HG03064 (cell line): ENCODE results near the gene SNTB2.
"Not testable (repeated sequence)": the region's sequence is repeated elsewhere in the genome, so short reads cannot be mapped to it uniquely, and the experiment has no call there.

ENCODE experiments used
- ATAC-seq: cut with Tn5 transposase; IDR thresholded peaks from one replicate; pipeline ENCODE4 v1.9.1; 2021; ENCODE audit warnings: low read depth; ENCODE audit not compliant: unreplicated experiment

SNTB2 gene

GRCh38 chr16:69186642-69187445 is at the start of gene SNTB2:
TSS of gene SNTB2 (plus strand) at chr16:69187164. CDS start at chr16:69187167, 3 bp downstream.
- ATAC-seq, result peak; percentile 78

DNA sequence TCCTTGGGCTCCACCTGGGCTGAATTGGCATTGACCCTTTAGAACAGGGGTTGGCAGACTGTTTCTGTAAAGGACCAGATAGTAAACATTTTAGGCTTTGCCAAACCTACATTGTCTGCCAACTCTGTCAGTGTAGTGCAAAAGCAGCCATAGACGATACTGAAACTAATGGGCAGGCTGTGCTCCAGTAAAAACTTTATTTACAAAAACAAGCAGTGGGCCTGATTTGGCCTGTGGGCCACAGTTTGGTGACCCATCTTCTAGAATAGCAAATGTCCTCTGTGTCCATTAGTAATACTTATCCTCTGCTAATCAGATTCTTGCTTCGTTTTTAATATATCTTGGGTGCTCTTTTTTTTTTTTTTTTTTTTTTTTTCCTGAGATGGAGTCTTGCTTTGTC is 48.4 kb upstream of the SNTB2 start:
- no peak for ATAC-seq

DNA sequence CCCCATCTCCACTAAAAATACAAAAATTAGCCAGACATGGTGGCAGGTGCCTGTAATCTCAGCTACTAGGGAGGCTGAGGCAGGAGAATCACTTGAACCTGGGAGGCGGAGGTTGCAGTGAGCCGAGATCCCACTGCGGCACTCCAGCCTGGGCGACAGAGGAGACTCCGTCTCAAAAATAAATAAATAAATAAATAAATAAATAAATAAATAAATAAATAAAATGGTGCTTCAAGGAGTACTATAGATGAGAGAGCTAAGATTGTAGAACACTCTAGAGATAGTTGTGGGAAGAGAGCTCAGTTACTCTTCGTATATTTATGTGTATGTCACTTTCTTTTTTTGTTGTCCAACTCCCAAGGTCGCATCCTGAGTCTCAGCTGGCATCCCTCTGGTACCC is 47.5 kb upstream of the SNTB2 start:
- ATAC-seq, result not testable (repeated sequence)

- ATAC-seq, result no peak
Measured at GRCh38 chr16:69141014-69141413, 46.0 kb upstream of the SNTB2 start.

DNA sequence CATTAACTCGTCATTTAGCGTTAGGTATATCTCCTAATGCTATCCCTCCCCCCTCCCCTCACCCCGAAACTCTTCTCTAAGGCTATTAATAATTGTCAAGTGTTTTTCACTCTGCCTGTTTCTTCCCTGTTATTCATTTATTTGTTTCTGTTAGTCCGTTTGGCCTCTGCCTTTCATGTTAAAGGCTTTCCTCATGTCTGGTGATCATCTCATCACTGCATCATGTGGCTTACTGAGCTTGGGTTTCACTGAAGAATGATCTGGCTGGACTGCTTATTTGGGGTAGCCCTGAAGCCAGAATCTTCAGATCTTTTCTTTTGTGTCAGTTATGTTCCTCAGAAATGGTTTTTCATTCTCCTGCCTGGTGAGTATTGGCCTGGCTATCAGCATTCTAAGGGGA is 45.0 kb upstream of the SNTB2 start:
- no peak for ATAC-seq

DNA sequence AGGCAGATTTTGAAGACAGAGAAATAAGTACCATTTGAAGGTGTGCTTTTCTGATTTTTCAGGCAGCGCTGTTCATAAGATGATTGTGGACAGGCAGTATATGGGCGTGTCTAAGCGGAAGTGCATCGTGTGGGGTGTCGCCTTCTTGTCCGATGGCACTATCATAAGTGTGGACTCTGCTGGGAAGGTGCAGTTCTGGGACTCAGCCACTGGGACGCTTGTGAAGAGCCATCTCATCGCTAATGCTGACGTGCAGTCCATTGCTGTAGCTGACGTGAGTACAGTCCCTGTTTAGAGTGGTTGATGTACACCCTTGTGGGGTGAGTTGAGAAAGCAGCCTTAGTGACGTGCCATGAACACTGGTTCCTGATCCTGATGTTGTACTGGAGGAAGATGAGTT is 43.8 kb upstream of the SNTB2 start:
- no peak for ATAC-seq

DNA sequence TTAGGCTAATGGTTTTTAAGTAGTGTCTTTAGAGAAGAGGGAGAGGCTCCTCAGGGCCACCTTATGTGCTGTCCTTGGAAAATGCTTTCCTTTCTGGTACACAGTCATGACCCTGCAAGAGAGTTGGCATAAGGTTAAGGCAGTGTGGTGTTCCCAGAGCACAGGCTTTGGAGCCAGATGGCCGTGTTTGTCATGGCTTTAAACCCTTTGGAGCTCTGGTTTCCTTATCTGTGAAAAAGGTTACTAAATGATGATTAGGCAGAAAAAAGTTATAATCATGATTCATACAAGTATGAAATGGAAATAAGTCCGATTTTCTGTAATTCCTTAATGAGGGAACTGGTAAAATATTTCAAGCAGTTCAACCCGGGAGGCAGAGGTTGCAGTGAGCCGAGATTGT is 41.3 kb upstream of the SNTB2 start:
- ATAC-seq, result no peak

- ATAC-seq, result not testable (repeated sequence)
Measured at GRCh38 chr16:69149621-69150020, 37.3 kb upstream of the SNTB2 start.

DNA sequence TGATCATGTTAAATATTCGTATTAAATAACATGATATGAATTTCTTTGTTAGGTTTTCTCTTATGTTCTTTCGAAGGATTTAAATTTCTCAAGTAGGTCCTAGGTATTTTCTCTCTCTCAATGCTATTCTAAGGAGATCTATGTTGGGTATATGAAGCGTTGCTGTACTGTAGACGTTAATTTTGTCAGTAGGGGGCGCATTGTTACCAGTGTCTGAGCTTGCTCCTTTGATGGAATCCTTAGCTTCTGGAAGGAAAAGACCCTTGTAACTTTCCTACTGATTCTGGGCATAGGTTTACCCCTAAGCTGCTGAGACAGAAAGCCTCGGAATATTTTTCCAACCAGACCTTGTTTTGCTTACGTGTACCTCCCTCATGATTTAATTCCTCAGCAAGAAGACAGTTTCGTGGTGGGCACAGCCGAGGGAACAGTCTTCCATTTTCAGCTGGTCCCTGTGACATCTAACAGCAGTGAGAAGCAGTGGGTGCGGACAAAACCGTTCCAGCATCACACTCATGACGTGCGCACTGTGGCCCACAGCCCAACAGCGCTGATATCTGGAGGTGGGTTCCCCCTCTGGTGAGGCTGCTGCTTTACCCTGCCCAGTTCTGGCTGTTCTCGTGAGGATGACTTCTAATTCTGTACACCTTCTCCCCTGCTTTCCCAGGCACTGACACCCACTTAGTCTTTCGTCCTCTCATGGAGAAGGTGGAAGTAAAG is 36.7 kb upstream of the SNTB2 start:
- no peak for ATAC-seq

DNA sequence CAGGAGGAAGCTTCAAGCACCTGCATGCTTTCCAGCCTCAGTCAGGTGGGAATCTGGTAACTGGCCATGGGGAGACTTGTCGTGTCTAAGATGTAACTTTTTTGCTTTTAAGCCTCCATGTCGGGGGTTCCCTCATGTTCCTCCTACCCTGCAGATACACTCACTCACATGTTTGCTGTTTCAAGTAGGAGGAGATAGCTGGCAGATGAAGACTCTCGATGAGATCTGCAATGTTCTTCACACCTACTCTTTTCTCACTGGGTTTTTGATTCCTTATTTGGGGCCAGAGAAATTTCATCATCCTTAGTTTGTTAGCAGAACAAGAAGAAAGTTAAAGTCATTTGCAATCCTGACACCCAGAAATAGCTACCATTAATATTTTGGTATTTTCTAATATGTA is 29.8 kb upstream of the SNTB2 start:
- ATAC-seq, result no peak

GRCh38 chr16:69160192-69160591 is 26.8 kb upstream of the SNTB2 start:
- ATAC-seq, result no peak

GRCh38 chr16:69165584-69165983 is 21.4 kb upstream of the SNTB2 start:
- no peak for ATAC-seq

- no peak for ATAC-seq
Measured at GRCh38 chr16:69166221-69166833, 20.6 kb upstream of the SNTB2 start.

DNA sequence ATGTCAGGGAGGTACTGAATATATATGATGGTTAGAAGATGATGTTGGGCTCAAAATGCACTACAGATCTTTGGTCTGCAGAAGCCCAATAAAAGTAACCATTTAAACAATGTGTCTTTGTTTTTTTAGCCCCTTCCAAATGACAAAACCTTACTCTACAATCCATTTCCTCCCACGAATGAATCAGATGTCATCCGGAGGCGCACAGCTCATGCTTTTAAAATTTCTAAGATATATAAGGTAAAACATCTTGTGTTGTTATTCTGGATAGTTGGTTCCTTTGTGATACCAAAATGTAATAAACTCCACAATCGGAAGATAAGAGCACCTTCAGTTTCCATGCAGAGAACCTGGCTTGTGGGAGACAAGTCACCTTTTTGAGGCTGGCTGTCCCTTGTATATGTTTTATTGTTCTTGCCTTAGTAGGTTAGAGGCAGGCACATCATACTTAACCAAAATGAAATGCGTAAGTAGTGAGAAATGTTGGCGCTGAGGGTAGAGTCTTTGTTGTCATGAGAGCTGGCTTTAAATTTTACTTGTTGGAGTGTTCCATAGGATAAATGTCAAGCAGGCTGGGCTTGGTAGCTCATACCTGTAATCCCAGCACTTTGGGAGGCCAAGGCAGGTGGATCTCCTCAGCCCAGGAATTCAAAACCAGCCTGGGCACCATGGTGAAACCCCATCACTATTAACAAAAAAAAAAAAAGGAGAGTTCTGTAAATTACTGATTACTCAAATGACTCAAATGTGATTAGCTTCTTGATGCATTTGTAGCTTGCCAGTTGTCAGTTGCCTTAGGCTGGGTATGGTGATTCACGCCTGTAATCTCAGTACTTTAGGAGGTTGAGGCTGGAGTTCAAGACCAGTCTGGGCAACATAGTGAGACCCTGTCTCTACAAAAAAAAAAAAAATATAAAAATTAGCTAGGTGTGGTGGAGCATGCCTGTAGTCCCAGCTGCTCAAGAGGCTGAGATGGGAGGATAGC is 19.7 kb upstream of the SNTB2 start:
- ATAC-seq, result no peak

- no peak for ATAC-seq
Measured at GRCh38 chr16:69169051-69169450, 17.9 kb upstream of the SNTB2 start.

DNA sequence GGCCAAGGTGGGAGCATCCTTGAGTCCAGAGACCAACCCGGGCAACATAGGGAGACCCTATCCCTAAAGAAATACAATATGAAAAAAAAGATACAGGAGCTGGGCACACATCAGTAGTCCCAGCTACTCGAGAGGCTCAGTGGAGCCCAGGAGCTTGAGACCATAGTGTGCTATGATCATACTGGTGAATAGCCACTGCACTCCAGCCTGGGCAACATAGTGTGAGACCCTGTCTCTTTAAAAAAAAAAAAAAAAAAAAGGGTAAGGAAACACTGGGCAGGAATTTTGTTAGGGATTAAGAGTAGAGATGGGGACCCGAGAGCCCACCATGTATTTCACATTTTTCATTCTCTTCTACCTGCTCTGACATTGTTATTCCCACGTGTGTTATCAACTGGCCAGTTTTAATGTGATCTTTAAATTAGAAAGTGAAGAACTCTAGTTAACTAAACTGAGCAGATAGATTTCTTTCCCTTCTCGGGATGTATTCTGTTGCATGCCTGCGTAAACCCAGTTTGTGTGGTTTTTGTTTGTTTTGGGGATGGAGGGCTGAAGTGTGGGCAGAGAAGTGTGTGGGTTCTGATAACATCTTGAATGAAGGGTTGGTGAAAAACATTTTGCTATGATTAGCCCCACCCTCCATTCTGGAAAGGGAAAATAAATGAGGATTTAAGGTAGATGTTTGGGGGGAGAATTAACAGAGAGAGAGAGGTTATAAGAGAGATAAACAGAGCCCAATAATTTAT is 17.2 kb upstream of the SNTB2 start:
- ATAC-seq, result no peak

- no peak for ATAC-seq
Measured at GRCh38 chr16:69171325-69172084, 15.5 kb upstream of the SNTB2 start.

DNA sequence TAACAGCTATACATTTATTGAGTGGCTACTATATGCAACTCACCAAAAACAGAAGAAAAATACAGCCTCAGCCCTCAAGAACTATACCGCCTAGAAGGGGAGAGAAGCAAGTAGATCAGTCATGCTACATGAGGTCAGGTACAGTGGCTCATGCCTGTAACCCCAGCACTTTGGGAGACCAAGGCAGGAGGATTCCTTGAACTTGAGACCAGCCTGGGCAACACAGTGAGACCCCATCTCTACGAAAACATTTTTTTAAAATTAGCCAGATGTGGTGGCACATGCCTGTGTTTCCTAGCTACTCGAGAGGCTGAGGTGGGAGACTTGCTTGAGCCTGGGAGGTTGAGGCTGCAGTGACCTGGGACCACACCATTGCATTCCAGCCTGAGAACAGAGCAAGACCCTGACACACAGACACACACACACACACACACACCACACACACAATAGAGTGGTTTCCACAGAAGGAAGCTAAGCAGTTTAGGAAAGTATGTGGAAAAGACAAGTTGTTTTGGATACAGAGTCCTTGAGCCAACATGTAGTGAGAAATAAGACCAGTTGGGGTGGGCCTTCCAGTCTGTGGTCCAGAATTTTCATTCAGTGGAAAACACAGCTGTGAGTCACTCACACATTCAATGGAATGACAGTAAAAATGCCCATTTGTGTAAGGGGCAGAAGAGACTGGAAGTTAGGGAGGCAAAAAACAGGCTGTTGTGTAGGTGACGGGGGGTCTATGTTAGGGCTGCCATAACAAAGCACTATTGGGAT is 10.7 kb upstream of the SNTB2 start:
- ATAC-seq, result no peak
